ENCODE measurements around the gene C11orf16. TPM values are rescaled to one million over a fixed set of nuclear protein-coding genes. Genes with fewer than 3 reads are reported as not detected.

C11orf16 gene
- total RNA-seq, 1 donor from 2014 or later = not detected

GRCh38 chr11:8873741-8874405, 58.9 kb downstream of the C11orf16 start:
- Histone ChIP-seq H3K4me1 (ENCODE audit: insufficient read depth, low read length) (peaks cover 14% of the 10 kb centered on the region), H3K27me3 (ENCODE audit: insufficient read depth, low read length) (no peaks in the 10 kb centered on the region), H4K20me1 (ENCODE audit: insufficient read depth, low read length) (no peaks in the 10 kb centered on the region), H3K4me3 (ENCODE audit: insufficient read depth, low read depth, low read length) (no peak overlapping the region), H3K36me3 (ENCODE audit: insufficient read depth, low read length) (no peaks in the 10 kb centered on the region), H3K79me2 (ENCODE audit: insufficient read depth, low read length) (peaks cover 12% of the 10 kb centered on the region), H3K9ac (ENCODE audit: low read length) (no peak overlapping the region), H2AFZ (ENCODE audit: low read depth, low read length) (no peak overlapping the region), H3K27ac (ENCODE audit: low read depth, low read length) (no peak overlapping the region), H3K9me3 (ENCODE audit: insufficient read depth, low read depth, low read length) (no peaks in the 10 kb centered on the region), H3K4me2 (ENCODE audit: low read length) (peak overlapping the region; percentile 10)
- TF ChIP-seq, protein P1, sequence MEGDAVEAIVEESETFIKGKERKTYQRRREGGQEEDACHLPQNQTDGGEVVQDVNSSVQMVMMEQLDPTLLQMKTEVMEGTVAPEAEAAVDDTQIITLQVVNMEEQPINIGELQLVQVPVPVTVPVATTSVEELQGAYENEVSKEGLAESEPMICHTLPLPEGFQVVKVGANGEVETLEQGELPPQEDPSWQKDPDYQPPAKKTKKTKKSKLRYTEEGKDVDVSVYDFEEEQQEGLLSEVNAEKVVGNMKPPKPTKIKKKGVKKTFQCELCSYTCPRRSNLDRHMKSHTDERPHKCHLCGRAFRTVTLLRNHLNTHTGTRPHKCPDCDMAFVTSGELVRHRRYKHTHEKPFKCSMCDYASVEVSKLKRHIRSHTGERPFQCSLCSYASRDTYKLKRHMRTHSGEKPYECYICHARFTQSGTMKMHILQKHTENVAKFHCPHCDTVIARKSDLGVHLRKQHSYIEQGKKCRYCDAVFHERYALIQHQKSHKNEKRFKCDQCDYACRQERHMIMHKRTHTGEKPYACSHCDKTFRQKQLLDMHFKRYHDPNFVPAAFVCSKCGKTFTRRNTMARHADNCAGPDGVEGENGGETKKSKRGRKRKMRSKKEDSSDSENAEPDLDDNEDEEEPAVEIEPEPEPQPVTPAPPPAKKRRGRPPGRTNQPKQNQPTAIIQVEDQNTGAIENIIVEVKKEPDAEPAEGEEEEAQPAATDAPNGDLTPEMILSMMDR (IDR thresholded peaks at IDR 0.05; ENCODE audit: insufficient read depth, low read depth, low read length) = no peak
- TF ChIP-seq EZH2 (IDR thresholded peaks at IDR 0.05; ENCODE audit: insufficient read depth, low read length) = no peak
- H3K27ac Mint-ChIP-seq (ENCODE audit: unreplicated experiment) = no peak overlapping the region
- no peaks in the 10 kb centered on the region for H3K9me3 Mint-ChIP-seq (ENCODE audit: unreplicated experiment)
- FAIRE-seq (peak; percentile 65), DNase-seq (ENCODE audit: low read depth) (no peak)
- no peaks in the 10 kb centered on the region for H3K27me3 Mint-ChIP-seq (ENCODE audit: low read depth, unreplicated experiment)
- H3K4me1 Mint-ChIP-seq (ENCODE audit: low read depth, unreplicated experiment) = peaks cover 14% of the 10 kb centered on the region
- no peak overlapping the region for H3K4me3 Mint-ChIP-seq (ENCODE audit: unreplicated experiment)
- H3K36me3 Mint-ChIP-seq (ENCODE audit: low read depth, unreplicated experiment) = no peaks in the 10 kb centered on the region

- no peaks in the 10 kb centered on the region for H4K20me1 ChIP-seq (ENCODE audit: insufficient read depth, low read length)
- peaks cover 29% of the 10 kb centered on the region for H3K79me2 ChIP-seq (ENCODE audit: insufficient read depth, low read length)
- no peaks in the 10 kb centered on the region for H3K27me3 ChIP-seq (ENCODE audit: insufficient read depth, low read length)
- H3K4me1 ChIP-seq (ENCODE audit: insufficient read depth, low read length) = peaks cover 24% of the 10 kb centered on the region
- peak overlapping the region; percentile 84 for H3K9ac ChIP-seq (ENCODE audit: low read length)
- peak; percentile 8 for DNase-seq (ENCODE audit: low read depth)
- Mint-ChIP-seq H3K4me1 (ENCODE audit: low read depth, unreplicated experiment) (peaks cover 29% of the 10 kb centered on the region), H3K9me3 (ENCODE audit: unreplicated experiment) (no peaks in the 10 kb centered on the region), H3K4me3 (ENCODE audit: unreplicated experiment) (peak overlapping the region; percentile 89), H3K27me3 (ENCODE audit: low read depth, unreplicated experiment) (no peaks in the 10 kb centered on the region), H3K36me3 (ENCODE audit: low read depth, unreplicated experiment) (no peaks in the 10 kb centered on the region), H3K27ac (ENCODE audit: unreplicated experiment) (peak overlapping the region; percentile 93)
- no peaks in the 10 kb centered on the region for H3K9me3 ChIP-seq (ENCODE audit: insufficient read depth, low read depth, low read length)
- no peak for TF ChIP-seq EZH2 (IDR thresholded peaks at IDR 0.05; ENCODE audit: insufficient read depth, low read length)
- TF ChIP-seq, protein P1 (IDR thresholded peaks at IDR 0.05; ENCODE audit: insufficient read depth, low read depth, low read length) = no peak
- H3K36me3 ChIP-seq (ENCODE audit: insufficient read depth, low read length) = no peaks in the 10 kb centered on the region
- peak overlapping the region; percentile 79 for H3K27ac ChIP-seq (ENCODE audit: low read depth, low read length)
- H3K4me3 ChIP-seq (ENCODE audit: insufficient read depth, low read depth, low read length) = peak overlapping the region; percentile 73
- no peak overlapping the region for H2AFZ ChIP-seq (ENCODE audit: low read depth, low read length)
- FAIRE-seq = no peak
- peak overlapping the region; percentile 88 for H3K4me2 ChIP-seq (ENCODE audit: low read length)
These were observed 60.8 kb downstream of the C11orf16 start for GRCh38 chr11:8871962-8872361.

DNA sequence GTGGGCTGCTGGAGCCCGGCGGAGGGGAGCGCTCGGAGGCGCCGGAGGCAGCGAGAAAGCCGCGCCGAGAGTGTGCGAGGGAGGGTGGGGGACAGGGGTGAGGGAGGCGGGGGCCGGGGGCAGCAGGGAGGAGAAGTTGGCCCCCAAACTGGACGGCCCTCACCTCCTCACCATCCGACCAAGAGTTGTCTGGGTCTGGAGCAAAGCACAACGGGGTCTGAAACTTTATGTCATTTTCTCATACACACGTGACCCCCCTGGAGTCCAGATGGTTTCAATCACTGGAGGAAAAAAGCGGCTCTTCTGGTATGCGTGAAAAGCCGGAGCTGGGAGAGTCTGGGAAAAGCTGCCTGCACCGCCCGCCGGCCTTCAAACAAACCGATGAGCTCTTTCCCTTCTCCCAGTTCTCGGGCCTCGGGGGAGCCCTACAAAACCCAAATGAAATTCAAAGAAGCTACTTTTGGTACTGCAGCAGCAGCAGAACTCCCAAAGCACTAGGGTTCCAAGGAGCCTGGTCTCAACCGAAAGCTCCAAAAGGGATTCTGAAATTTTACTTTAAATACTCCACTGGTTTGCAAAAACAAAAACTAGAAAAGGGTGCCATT, 61.5 kb downstream of the C11orf16 start:
- no peak for TF ChIP-seq EZH2 (IDR thresholded peaks at IDR 0.05; ENCODE audit: insufficient read depth, low read length)
- TF ChIP-seq, protein P1 (IDR thresholded peaks at IDR 0.05; ENCODE audit: insufficient read depth, low read depth, low read length) = no peak
- peaks cover 36% of the 10 kb centered on the region for H3K4me1 Mint-ChIP-seq (ENCODE audit: low read depth, unreplicated experiment)
- Histone ChIP-seq H2AFZ (ENCODE audit: low read depth, low read length) (peak overlapping the region; percentile 66), H3K9me3 (ENCODE audit: insufficient read depth, low read depth, low read length) (no peaks in the 10 kb centered on the region), H4K20me1 (ENCODE audit: insufficient read depth, low read length) (peaks cover 5% of the 10 kb centered on the region), H3K4me2 (ENCODE audit: low read length) (peak overlapping the region; percentile 88), H3K79me2 (ENCODE audit: insufficient read depth, low read length) (peaks cover 36% of the 10 kb centered on the region), H3K36me3 (ENCODE audit: insufficient read depth, low read length) (no peaks in the 10 kb centered on the region), H3K4me1 (ENCODE audit: insufficient read depth, low read length) (peaks cover 31% of the 10 kb centered on the region), H3K4me3 (ENCODE audit: insufficient read depth, low read depth, low read length) (peak overlapping the region; percentile 73), H3K27me3 (ENCODE audit: insufficient read depth, low read length) (no peaks in the 10 kb centered on the region), H3K27ac (ENCODE audit: low read depth, low read length) (peak overlapping the region; percentile 79), H3K9ac (ENCODE audit: low read length) (peak overlapping the region; percentile 84)
- no peaks in the 10 kb centered on the region for H3K36me3 Mint-ChIP-seq (ENCODE audit: low read depth, unreplicated experiment)
- no peak for FAIRE-seq
- H3K27me3 Mint-ChIP-seq (ENCODE audit: low read depth, unreplicated experiment) = no peaks in the 10 kb centered on the region
- H3K9me3 Mint-ChIP-seq (ENCODE audit: unreplicated experiment) = no peaks in the 10 kb centered on the region
- peak overlapping the region; percentile 89 for H3K4me3 Mint-ChIP-seq (ENCODE audit: unreplicated experiment)
- H3K27ac Mint-ChIP-seq (ENCODE audit: unreplicated experiment) = peak overlapping the region; percentile 93
- DNase-seq (ENCODE audit: low read depth) = peak; percentile 91
